Smooth muscle cell (in vitro differentiated cells): ENCODE data around the gene PIP. TPM values are rescaled to one million over a fixed set of nuclear protein-coding genes. Genes with fewer than 3 reads are reported as not detected.

ENCODE experiments used
- DNase-seq: peaks from one replicate; lab custom pipeline; 2025; ENCODE audit not compliant: unreplicated experiment; lab: John Stamatoyannopoulos, UW
- H2AFZ ChIP-seq: fragments of 200-600 bp; sonication (generic); 2 replicates; pipeline ENCODE4 v1.6.0; 2016; ENCODE audit warnings: antibody characterized with exemption, low read depth, mild to moderate bottlenecking
- H3F3A ChIP-seq: fragments of 200-600 bp; sonication (generic); 2 replicates; pipeline ENCODE4 v1.6.0; 2017; ENCODE audit warnings: antibody characterized with exemption, low read depth
- H3K27ac ChIP-seq: fragments of 200-600 bp; sonication (generic); 2 replicates; pipeline ENCODE4 v1.5.1; 2016; ENCODE audit warnings: low read depth, mild to moderate bottlenecking
- H3K27me3 ChIP-seq: fragments of 200-600 bp; sonication (generic); 2 replicates; pipeline ENCODE4 v1.6.1; 2016; ENCODE audit warnings: low read depth, mild to moderate bottlenecking
- H3K36me3 ChIP-seq: fragments of 200-600 bp; sonication (generic); 2 replicates; pipeline ENCODE4 v1.5.1; 2016; ENCODE audit warnings: low read depth
- H3K4me1 ChIP-seq: fragments of 200-600 bp; sonication (generic); 2 replicates; pipeline ENCODE4 v1.5.1; 2016; ENCODE audit warnings: low read depth
- H3K4me2 ChIP-seq: fragments of 200-600 bp; sonication (generic); 2 replicates; pipeline ENCODE4 v1.6.0; 2016; ENCODE audit warnings: mild to moderate bottlenecking
- H3K4me3 ChIP-seq: fragments of 200-600 bp; sonication (generic); 2 replicates; pipeline ENCODE4 v1.5.1; 2016; ENCODE audit warnings: mild to moderate bottlenecking
- H3K79me2 ChIP-seq: fragments of 200-600 bp; sonication (generic); 2 replicates; pipeline ENCODE4 v1.6.0; 2016; ENCODE audit warnings: low read depth, mild to moderate bottlenecking
- H3K9ac ChIP-seq: fragments of 200-600 bp; sonication (generic); 2 replicates; pipeline ENCODE4 v1.6.0; 2016; ENCODE audit warnings: low read depth
- H3K9me3 ChIP-seq: fragments of 200-600 bp; sonication (generic); replicated peaks from 2 replicates; pipeline ENCODE4 v1.5.1; 2016; ENCODE audit warnings: low read depth
- H4K20me1 ChIP-seq: fragments of 200-600 bp; sonication (generic); 2 replicates; pipeline ENCODE4 v1.6.0; 2016; ENCODE audit warnings: low read depth
- CTCF ChIP-seq: fragments of 200-600 bp; sonication (generic); IDR thresholded peaks from 2 replicates; pipeline ENCODE4 v1.5.1; 2017; ENCODE audit warnings: borderline replicate concordance, mild to moderate bottlenecking, antibody characterized with exemption; ENCODE audit not compliant: insufficient read depth, poor library complexity, severe bottlenecking
- WGBS: methylation state at CpG from one replicate; pipeline ENCODE4 v1.1.7; 2016; ENCODE audit warnings: low lambda C conversion rate; 5-methylcytosine and 5-hydroxymethylcytosine counted together
- polyA plus RNA-seq: library from polyadenylated mRNA; unstranded; fragments of >200 nt; fragmentation: Nextera tagmentation; extraction: Ambion mirVana; gene quantifications from 2 replicates; pipeline ENCODE4 v1.2.1, GENCODE V29; 2016
- total RNA-seq: library from RNA; depleted of rRNA; stranded (reverse); fragments of >200 nt; gene quantifications from 2 replicates; pipeline ENCODE4 v1.2.3, GENCODE V29; 2014

The PIP gene
- total and polyA plus RNA-seq, 2 experiments from 2014 or later, result not detected

- no peaks in the 10 kb centered on the region for H4K20me1 ChIP-seq
- H3K27me3 ChIP-seq, result no peaks in the 10 kb centered on the region
- no peaks in the 10 kb centered on the region for H3K36me3 ChIP-seq
- H3K9ac ChIP-seq, result no peak overlapping the region
- no peaks in the 10 kb centered on the region for H3K4me1 ChIP-seq
- H2AFZ ChIP-seq, result no peak overlapping the region
- no peak for TF ChIP-seq CTCF
- H3K4me2 ChIP-seq, result no peak overlapping the region
- DNase-seq, result no peak
- no peaks in the 10 kb centered on the region for H3F3A ChIP-seq
- no peak overlapping the region for H3K27ac ChIP-seq
- no peaks in the 10 kb centered on the region for H3K79me2 ChIP-seq
- H3K9me3 ChIP-seq, result no peaks in the 10 kb centered on the region
- no peak overlapping the region for H3K4me3 ChIP-seq
Observed at GRCh38 chr7:143129477-143129876, 2.4 kb upstream of the PIP start.

GRCh38 chr7:143130541-143130940, 1.3 kb upstream of the PIP start:
- no peaks in the 10 kb centered on the region for H3K4me1 ChIP-seq
- no peaks in the 10 kb centered on the region for H3K79me2 ChIP-seq
- H3K27me3 ChIP-seq, result no peaks in the 10 kb centered on the region
- no peaks in the 10 kb centered on the region for H3F3A ChIP-seq
- TF ChIP-seq CTCF, result no peak
- no peak overlapping the region for H3K4me3 ChIP-seq
- no peak overlapping the region for H3K9ac ChIP-seq
- no peaks in the 10 kb centered on the region for H3K36me3 ChIP-seq
- DNase-seq, result no peak
- H3K4me2 ChIP-seq, result no peak overlapping the region
- no peak overlapping the region for H2AFZ ChIP-seq
- no peaks in the 10 kb centered on the region for H4K20me1 ChIP-seq
- no peak overlapping the region for H3K27ac ChIP-seq
- H3K9me3 ChIP-seq, result no peaks in the 10 kb centered on the region

GRCh38 chr7:143147070-143147469, 15.2 kb downstream of the PIP start:
- no peak overlapping the region for H3K4me2 ChIP-seq
- no peak for DNase-seq
- H3K4me1 ChIP-seq, result no peaks in the 10 kb centered on the region
- no peaks in the 10 kb centered on the region for H3K36me3 ChIP-seq
- H3K79me2 ChIP-seq, result no peaks in the 10 kb centered on the region
- no peaks in the 10 kb centered on the region for H3F3A ChIP-seq
- no peaks in the 10 kb centered on the region for H4K20me1 ChIP-seq
- H3K9ac ChIP-seq, result no peak overlapping the region
- H3K27ac ChIP-seq, result no peak overlapping the region
- H2AFZ ChIP-seq, result no peak overlapping the region
- no peak overlapping the region for H3K4me3 ChIP-seq
- no peak for TF ChIP-seq CTCF
- H3K27me3 ChIP-seq, result no peaks in the 10 kb centered on the region
- H3K9me3 ChIP-seq, result no peaks in the 10 kb centered on the region

GRCh38 chr7:143148050-143148449, 16.2 kb downstream of the PIP start:
- TF ChIP-seq CTCF, result no peak
- H3K9me3 ChIP-seq, result no peaks in the 10 kb centered on the region
- no peaks in the 10 kb centered on the region for H4K20me1 ChIP-seq
- H3K4me2 ChIP-seq, result no peak overlapping the region
- no peaks in the 10 kb centered on the region for H3K36me3 ChIP-seq
- H3K4me3 ChIP-seq, result no peak overlapping the region
- no peak for DNase-seq
- no peaks in the 10 kb centered on the region for H3K79me2 ChIP-seq
- H3K27me3 ChIP-seq, result no peaks in the 10 kb centered on the region
- H3K9ac ChIP-seq, result no peak overlapping the region
- no peak overlapping the region for H2AFZ ChIP-seq
- H3F3A ChIP-seq, result no peaks in the 10 kb centered on the region
- H3K4me1 ChIP-seq, result no peaks in the 10 kb centered on the region
- no peak overlapping the region for H3K27ac ChIP-seq
- WGBS, result 82% methylated on average over 4 of the region's 4 CpGs
